Mucosa of gallbladder (tissue), 1 donor: ENCODE data around the gene ELFN2. TPM values are rescaled to one million over a fixed set of nuclear protein-coding genes. Genes with fewer than 3 reads are reported as not detected.
"Not testable (repeated sequence)": the region's sequence is repeated elsewhere in the genome, so short reads cannot be mapped to it uniquely, and the experiment has no call there.

Experiments used
- DNase-seq: peaks from one replicate; pipeline ENCODE4 v3.0.0-alpha.2; 2020; ENCODE audit warnings: low spot score
- total RNA-seq: library from RNA; stranded (reverse); gene quantifications from one replicate; pipeline ENCODE4 v1.2.1, GENCODE V29; 2021
- donor health status: DM: no; HTN: no; CAD: no.

ELFN2 gene
- total RNA-seq, 1 donor from 2014 or later, result 31.2 TPM

DNA sequence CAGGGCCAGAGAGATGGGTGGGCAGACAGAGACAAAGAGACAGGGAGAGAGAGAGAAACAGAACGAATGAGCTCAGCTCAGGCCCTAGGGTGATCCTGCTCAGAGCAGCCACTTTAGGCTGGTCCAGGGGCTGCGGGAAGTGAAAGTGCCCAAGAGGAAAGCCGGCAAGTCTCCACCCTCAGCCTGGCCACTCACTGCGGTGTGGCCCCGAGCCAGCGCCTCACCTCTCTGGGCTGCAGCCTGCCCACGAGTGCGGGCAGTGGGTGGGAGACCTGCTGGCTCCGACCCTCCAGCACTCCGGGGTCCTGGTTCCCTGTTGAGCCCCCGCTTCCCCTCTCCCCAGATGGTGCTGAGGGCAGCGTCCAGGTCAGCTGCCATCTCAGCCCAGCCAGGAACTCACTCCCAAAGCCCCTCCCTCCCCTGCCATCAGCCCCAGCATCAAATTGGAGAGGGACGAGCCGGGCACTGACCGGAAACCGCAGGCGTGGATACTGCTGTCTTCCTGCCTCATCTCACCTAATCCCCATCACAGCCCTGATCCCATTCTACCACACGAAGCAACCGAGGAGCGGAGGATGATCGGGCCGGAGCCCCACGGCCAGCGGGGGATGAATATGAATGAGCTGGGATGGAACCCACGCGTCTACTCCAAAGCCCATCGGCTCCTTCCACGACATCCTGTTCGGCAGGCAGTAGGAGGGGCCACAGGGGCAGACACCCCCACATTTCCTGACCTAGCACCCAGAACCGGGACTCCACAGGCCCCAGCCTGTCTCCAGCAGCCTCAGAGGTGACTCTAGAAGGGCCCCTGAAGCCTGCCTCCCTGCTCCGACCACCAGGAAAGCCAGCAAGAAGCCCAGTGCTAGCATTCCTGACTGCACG is 16.9 kb downstream of the ELFN2 start:
- DNase-seq, result no peak

DNA sequence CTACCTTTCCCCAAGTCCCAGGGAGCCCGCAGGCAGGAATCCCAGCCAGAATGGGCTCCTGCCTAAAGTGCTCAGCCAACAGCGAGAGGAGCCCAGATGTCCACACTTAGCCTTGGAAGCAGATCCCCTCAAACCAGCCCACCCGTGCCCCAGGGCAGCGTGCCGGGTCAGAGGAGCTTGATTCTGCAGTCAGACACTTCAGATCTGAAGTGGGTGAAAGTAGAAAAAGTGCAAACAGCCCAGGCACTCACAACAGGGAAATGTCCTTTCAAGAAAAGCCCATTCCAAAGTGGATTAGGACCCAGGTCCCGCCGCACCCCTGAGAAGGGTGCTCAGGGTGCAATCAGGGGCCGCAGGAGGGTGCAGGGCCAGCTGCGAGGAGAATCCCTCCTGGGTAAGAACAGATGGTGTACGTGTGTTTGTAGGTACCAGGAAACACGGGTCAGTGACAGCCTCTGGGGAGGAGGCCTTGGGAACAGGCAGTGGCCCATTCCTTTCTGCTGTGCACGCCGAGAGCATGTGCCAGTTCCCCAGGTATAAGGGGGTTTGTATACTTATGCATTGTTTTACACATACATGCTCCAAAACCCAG is 17.7 kb downstream of the ELFN2 start:
- DNase-seq, result no peak

DNA sequence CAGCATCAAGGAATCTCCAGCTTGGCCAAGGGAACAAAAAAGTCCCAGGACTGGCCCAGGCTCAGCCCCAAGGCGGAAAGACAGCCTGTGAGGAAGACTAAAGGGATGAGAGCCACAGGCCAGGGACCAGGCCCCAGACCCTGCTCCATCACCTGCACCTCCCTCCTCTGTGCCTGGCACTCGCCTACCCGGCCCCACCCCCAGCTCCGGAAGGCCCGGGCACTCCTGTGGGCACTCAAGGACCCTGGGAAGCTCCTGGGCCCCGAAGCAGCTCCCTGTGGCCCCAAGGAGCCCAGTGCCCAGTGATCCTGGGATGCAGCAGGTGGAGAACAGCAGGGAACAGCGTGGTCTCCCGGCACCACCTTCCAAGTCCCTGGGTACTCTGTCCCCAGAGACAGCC is 18.2 kb downstream of the ELFN2 start:
- no peak for DNase-seq

DNA sequence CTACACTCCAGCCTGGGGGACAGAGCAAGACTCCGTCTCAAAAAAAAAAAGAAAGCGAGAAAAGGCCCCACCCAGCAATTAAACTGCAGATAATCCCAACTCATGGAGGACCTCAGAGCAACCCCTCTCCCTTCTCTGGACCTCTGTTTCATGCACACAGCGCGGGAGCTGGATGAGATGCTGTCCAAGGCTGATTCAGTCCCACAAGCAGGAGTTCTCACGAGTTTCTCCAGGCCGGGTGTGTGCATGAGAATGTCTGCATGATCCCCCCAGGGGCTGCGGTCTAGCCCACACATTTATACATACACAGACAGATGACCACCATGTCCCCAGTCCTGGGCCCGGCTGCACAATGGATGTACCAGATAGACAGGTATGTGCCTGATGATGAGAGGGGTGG is 19.4 kb downstream of the ELFN2 start:
- DNase-seq, result no peak

DNA sequence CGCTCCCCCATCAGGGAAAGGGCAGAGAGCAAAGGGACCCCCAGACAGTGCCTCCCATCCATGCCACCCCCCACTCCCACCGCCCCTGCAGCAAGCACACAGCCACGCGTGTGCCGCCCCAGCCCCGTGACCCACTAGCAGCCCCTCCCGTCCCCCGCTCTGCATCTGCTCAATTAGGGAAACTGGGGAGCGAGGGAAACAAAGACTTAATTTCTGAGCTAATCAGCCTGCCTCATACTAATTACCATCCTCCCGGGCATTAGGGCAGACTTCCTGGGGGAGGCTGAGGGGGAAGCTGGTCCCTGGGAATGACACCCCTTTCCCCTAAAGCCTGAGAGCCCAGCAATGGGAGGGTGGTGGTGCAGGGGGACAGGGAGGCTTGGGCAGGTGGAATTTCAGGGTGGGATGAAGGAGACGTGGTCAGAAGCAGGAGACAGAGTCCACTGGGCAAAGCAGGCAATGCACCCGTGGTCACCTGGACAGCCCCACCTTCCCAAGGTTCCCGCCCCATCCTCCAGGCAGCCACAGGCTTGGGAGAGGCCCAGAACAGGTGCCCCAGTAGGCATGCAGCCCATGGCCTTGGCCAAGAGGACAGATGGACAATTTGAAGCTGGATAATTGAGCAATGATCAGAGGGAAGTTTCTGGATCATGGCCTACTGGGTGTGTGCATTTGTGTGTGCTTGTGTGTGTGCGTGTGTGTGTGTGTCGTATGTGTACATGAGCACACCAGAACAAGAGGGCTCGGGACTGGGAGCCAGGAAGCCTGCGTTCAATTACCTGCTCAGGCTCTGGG is 20.6 kb downstream of the ELFN2 start:
- DNase-seq, result peak; percentile 38

DNA sequence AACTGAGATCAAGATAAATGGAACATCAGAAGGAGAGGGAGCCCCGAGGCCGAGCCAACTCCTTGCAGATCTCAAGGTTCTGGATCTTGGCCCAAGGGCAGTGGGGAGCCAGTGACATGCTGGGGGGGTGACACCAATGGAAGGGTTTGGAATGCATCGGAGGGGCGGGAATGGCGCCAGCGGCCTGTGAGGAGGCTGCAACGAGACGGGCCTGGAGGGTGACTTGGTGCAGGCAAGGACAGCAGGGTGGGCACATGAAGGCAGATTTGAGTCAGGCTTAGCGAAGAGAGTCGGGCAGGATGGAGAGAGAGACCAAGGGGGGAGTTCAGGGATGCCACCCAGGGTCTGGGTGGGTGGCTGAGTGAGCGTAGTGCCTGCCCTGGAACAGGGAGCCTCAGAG is 23.2 kb downstream of the ELFN2 start:
- no peak for DNase-seq

DNA sequence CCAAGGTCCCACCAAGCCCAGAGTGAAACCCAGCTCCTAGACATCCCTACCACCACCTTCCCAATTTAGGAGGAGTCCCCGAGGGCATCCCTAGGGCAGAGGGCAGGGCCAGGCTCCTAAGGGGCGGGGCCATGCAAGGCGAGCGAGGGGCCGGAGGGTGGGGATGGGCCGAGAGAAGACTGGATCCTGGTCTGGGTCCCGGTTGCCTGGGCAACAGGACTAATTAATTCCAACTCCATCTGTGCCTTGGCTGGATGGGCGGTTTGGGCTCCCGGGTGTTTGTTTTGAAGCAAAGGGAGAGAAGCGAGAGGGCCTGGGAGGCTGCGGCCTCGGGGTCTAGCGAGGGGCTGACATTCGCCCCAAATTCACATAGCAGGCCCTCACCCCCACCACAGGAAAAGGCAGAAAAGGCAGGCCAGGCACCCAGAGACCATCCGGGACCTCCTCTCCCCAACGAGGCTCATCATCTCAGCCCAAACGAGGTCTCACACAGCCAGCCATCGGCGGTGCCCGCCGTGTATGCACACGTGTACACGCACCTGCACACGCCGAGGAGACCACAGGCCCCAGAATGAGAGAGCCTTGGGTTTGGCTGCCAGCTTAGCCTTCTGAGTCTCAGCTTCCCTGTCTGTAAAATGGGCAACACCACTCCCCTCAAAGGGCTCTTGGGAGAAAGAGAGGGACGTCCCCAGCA is 23.9 kb downstream of the ELFN2 start:
- DNase-seq, result no peak

DNA sequence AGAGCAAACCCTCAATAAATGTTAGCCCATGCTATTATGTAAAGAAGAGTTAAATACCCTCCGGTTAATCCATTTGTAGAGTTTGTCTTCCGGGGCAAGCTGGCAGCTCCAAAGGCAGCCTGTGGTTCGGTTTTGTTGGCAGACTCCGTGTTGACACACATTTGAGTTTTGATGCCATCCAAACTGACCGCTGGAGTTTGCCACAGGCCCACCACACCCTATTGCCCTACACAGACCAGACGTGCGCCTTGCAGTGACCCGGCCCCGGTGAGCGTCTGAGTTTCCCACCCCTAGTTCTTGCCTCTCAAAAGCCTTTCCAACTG is 25.1 kb downstream of the ELFN2 start:
- DNase-seq, result no peak

DNA sequence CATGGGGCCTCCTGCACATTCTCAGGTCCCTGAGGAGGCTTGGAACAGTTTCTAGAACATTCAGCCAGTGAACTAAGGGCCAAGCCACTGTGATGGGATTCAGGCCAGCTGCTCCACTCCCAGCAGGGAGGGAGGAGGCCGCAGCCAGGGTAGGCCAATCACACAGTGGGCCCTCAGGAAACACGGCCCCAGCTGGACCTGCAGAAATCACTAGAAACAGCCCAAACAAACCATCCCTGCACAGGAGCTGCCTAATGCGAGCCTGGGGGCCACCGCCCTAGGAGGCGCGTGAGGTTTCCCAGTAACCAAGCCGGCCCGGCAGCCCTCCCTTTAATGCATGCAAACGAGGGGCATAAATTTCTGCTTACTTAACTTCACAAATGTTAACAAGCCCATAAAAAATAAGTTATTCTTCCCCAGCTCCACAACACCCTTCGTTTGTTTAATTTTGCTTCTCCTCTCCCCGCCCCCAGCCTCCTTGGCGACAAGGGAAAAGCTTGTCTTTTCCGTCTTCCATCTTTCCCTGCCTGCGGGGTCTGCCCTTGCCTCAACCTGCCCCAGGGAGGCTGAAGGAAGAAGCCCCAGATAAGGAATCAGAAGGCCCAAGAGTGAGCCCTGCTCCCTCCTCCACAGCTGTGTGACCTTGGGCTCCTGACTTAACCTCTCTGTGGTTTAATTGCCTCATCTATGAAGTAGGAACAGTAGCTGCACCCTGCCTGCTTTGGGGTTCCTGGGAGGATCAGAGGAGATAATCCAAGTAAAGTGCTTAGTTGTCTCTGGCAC is 25.7 kb downstream of the ELFN2 start:
- DNase-seq, result peak; percentile 19

DNA sequence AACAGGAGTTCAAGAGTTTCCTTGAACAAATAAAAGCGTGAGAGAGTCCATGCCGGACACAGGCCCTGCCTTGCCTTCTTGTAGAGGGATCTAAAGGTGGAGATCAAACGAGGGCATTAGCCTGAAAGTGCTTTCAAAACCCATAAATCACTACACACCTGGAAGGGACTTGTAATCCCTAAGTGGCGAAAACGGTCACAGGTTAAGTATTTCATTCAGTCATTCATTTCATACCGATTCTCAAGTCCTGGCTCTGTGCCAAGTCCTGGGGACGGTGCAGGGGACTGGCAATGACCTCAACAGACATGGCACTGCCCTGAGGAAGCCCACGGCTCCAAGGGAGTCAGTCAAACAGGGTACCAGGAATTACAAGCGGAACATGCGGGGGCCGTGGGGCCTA is 26.6 kb downstream of the ELFN2 start:
- DNase-seq, result no peak

DNA sequence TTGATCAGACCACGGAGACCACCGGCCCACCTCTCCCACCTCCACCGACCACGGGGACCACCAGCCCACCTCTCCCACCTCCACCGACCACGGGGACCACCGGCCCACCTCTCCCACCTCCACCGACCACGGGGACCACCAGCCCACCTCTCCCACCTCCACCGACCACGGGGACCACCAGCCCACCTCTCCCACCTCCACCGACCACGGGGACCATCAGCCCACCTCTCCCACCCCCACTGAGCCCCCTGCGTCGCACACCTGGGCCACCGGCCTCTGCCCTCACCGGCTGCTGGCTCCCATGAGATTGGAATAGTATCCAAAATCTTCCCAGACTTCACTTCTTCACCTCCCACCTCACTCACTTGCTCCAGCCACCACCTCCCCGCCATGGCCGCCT is 27.8 kb downstream of the ELFN2 start:
- DNase-seq, result not testable (repeated sequence)

DNA sequence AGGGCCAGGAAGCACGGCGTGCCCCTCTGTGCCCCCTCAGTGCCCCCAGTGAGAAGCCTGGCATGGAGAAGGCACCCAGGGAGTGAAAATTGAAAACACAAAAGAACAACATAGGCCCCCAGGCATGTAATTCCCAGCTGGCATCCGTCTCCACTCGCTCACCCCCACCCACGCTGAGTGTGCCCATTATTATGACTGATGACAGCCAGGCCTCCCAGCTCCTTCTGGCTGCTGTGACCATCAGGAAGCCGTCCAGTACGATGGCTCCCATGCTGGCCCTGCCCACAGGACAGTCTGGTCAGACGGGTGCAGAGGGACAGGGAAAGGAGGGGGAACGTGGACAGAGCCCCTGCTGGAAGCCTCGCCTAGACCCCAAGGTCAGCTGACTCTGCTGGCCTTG is 30.1 kb downstream of the ELFN2 start:
- DNase-seq, result no peak

DNA sequence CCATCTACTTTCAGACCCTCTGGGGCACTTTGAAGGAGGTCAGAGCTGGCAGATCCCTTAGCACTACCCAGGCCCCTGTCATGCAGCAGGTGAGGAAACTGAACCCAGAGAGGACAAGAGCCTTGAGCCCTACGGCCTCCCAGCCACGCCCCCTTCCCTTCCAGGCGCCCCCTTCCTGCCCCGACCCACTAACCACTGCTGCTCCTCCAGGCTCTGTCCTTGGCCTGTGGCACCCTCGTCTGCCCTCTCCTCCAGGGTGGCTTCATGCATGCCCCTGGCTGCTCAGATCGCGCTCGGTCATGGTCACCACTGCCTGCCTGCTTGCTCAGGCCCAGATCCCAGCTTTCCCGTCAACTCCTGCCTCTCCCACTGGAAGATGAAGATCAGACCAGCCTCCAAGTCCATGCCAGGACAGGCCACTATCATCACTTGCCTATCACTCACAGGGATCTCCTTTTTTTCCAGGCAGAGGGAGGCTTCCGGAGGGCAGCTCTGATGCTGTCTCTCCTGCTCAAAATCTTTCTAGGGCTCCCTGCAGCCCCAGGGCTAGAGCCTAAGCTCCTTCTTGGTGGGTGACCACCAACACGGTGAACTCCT is 30.7 kb downstream of the ELFN2 start:
- DNase-seq, result no peak

DNA sequence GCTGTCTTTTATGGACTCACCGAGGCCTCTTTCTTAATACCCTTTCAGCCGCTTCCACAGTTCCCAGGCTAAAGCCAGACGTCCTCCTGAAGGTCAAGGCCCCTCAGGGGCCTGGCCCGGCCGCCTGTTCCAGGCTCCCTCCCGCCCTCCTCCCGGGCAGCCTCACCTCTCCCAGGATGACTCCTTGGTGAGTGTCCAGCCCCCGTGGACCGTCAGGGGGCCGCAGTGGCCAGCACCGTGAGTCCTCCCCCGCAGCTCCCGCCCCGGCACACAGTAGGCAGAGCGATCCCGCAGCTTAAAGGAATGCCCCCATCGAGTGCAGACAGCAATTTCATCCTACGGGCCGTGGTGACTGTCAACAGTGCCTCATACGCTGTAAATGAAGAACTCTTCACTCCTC is 32.9 kb downstream of the ELFN2 start:
- no peak for DNase-seq

DNA sequence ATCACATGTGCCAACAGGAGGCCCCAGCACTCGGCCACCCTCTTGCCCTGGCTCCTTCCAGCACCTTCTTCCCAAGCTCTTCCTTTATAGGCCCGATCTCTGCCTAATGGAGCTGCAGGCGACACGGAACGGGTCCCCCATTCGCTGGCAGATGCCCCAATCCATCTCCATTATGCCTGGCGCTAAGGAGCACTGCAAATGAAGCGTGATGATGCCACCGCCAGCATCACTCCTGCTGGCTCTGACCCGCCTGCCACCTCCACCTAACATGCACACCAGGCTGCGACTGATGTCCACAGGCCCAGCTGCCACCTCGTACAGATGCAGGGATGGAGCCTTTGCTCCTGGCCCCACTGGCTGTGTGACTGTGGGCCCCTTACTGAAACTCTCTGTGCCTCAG is 33.5 kb downstream of the ELFN2 start:
- no peak for DNase-seq

DNA sequence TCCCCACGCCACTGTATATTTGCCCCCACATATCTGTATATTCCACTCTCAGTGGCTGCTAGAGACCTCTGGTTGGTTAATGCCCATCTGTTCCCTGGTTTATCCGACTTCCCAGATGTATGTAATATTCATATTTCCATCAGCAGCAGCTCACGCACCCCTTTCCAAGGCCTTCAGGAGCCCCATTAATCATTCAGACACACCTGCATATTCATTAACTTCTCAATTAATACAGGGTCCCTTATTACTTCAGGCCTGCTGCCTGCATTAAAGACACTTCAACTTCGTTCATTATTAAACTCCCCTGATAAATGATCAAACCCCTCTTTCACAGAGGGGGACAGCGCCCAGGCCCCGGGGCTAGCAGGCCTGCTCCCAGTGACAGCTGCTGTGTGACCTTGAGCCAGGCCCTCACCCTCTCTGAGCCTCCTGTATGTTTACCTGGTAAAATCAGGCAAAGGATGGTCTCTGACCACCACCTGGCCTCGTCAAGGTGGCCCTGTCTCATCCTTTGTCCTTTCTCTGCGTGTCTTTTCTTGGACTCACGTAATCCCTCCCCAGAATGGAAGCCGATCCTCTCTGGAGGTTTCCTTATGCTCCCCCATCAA is 34.5 kb downstream of the ELFN2 start:
- no peak for DNase-seq

DNA sequence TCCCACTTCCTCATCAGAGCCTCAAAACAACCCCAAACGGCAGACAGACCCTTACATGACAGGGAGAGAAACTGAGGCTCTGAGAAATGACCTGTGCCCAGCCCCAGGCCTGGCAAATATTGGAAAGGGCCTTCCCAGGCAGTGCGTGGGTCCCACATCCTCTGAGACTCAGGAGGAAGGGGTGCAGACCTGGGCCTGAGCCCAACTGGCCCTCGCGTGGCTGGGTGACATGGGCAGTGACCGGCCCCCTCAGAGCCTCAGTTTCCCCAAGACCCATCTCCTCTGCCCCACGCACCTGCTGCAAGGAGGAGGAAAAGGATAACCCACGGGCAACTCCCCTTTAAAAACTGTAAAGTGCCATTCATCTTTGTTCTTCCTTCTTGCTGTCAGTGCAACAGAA is 35.6 kb downstream of the ELFN2 start:
- no peak for DNase-seq

DNA sequence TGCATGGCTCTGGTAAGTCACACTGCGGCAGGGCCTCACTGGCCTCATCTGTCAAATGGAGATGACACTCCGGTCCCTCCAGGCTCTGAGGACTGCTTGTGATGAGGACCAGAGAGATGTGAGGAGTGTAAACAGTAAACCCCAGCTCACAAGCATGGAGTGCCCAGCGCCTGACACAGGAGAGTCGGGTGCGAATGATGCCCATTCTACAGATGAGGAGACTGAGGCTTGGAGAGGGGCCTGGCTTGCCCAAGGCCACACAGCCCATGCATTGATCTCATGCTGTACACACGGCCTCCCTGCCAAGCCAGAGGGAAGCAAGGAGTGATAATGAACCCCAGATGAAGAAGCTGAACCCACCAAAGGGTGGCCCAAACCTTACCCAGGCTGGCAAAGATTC is 37.2 kb downstream of the ELFN2 start:
- DNase-seq, result no peak

DNA sequence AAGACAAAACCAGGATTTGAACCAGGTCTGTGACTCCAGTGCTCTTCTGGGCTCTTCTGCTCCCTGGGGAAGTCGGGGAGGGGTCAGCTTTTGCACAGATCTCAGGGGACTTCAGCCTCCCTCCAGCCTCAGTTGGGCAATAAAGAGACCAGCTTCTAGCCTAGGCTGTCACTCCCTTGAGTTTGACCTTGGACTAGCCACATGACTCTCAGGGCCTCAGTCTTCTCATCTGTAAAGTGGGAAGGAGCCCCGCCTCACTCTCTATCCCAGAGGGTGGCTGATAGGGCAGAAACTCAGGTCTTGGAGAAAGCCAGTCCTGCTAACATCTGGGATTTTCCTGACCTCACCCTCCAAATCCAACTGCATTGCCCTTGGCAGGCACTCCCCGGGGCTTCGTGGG is 38.7 kb downstream of the ELFN2 start:
- no peak for DNase-seq

DNA sequence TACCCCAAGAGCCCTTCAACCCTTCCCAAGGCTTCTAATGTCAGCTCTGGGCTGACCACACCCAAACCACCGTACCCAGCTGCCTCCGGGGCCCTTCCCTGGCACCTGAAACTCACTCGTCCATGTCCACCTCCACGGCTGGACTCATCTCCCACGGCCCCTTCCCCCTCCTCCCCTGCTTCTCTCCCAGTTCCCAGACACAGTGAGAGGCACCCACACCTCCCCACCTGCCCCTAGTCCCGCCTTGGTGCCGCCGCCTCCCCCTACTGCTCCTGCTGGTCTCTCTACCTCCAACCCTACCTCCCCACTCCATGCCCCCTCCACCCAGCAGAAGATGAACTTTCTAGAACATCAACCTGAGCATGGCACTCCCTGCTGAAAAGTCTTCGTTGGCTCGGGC is 39.5 kb downstream of the ELFN2 start:
- DNase-seq, result no peak

DNA sequence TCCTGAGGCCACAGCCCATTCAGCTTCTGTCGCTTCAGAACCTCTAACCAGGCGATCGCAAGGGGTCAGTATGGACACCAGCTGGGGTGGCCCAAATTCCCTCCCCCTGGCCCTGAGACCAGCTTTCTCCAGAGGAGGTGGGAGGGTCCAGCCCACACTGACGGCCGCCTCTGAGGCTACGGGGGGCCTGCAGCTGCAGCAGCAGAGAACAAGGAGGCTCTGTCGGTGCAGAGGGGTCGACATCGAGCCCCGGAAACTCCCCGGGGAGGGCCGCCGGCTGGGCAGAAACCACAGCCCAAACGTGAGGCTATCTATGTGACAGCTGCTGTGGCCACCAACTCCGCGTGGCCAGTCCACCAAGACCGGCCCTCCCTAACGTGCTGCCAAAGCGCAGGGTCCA is 40.8 kb downstream of the ELFN2 start:
- DNase-seq, result no peak
